Hepatocyte (in vitro differentiated cells): ENCODE data around the gene ICAM2.

Experiments
- EZH2phosphoT487 ChIP-seq: fragments of 200-600 bp; sonication (generic); IDR thresholded peaks from one replicate; pipeline ENCODE4 v1.6.1; 2018; ENCODE audit warnings: antibody characterized with exemption, mild to moderate bottlenecking, low read depth, moderate library complexity; ENCODE audit not compliant: unreplicated experiment, severe bottlenecking
- TF ChIP-seq, protein P1 (sequence below): fragments of 200-600 bp; sonication (generic); IDR thresholded peaks from 2 replicates; pipeline ENCODE4 v1.5.1; 2016; ENCODE audit warnings: antibody characterized with exemption, mild to moderate bottlenecking; ENCODE audit not compliant: poor library complexity

DNA sequence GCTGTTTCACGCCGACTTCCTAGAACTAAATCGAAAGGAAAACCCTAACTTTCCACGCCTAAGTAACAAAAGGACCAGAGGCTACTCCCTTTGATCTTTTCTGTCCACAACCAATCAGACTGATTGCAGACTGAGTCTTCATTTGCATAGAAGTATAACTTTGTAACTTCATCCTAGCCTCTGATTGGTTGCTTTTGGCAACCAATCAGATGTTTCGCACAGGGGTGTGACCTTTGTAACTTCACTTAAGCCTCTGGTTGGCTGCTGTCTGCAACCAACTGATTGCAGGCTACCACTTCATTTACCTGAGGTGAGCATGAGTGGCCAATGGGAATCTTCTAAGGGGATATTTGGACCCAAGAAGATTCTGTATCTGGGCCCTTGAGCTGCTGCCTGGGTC, 17.4 kb upstream of the ICAM2 start:
- TF ChIP-seq EZH2phosphoT487: no peak
- TF ChIP-seq, protein P1, sequence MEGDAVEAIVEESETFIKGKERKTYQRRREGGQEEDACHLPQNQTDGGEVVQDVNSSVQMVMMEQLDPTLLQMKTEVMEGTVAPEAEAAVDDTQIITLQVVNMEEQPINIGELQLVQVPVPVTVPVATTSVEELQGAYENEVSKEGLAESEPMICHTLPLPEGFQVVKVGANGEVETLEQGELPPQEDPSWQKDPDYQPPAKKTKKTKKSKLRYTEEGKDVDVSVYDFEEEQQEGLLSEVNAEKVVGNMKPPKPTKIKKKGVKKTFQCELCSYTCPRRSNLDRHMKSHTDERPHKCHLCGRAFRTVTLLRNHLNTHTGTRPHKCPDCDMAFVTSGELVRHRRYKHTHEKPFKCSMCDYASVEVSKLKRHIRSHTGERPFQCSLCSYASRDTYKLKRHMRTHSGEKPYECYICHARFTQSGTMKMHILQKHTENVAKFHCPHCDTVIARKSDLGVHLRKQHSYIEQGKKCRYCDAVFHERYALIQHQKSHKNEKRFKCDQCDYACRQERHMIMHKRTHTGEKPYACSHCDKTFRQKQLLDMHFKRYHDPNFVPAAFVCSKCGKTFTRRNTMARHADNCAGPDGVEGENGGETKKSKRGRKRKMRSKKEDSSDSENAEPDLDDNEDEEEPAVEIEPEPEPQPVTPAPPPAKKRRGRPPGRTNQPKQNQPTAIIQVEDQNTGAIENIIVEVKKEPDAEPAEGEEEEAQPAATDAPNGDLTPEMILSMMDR: no peak
